ENCODE data around the gene CDC42BPA. TPM values are rescaled to one million over a fixed set of nuclear protein-coding genes. Genes with fewer than 3 reads are reported as not detected.

CDC42BPA gene
- total RNA-seq, 1 donor from 2014 or later = 40.3 TPM

- ATAC-seq (no peak), DNase-seq (no peak)
- no peaks in the 10 kb centered on the region for H3K36me3 ChIP-seq
- no peak for TF ChIP-seq CTCF (IDR thresholded peaks at IDR 0.05)
- no peaks in the 10 kb centered on the region for H3K9me3 ChIP-seq
- peaks cover 21% of the 10 kb centered on the region for H3K4me1 ChIP-seq
- intact Hi-C loops (cut with DNase I) = no loop called here
- no peak overlapping the region for H3K27ac ChIP-seq
- H3K27me3 ChIP-seq (ENCODE audit: low read depth) = no peaks in the 10 kb centered on the region
- no peak overlapping the region for H3K4me3 ChIP-seq
Observed at GRCh38 chr1:227273557-227273956, 44.7 kb downstream of the CDC42BPA start.

GRCh38 chr1:227272428-227272827 is 45.9 kb downstream of the CDC42BPA start:
- ATAC-seq (no peak), DNase-seq (no peak)
- TF ChIP-seq CTCF (IDR thresholded peaks at IDR 0.05) = no peak
- H3K9me3 ChIP-seq = no peaks in the 10 kb centered on the region
- peaks cover 25% of the 10 kb centered on the region for H3K4me1 ChIP-seq
- intact Hi-C loops (cut with DNase I) = no loop called here
- H3K27me3 ChIP-seq (ENCODE audit: low read depth) = no peaks in the 10 kb centered on the region
- H3K36me3 ChIP-seq = no peaks in the 10 kb centered on the region
- no peak overlapping the region for H3K27ac ChIP-seq
- no peak overlapping the region for H3K4me3 ChIP-seq

GRCh38 chr1:227270554-227270953 is 47.7 kb downstream of the CDC42BPA start:
- Histone ChIP-seq H3K4me1 (peaks cover 25% of the 10 kb centered on the region), H3K36me3 (no peaks in the 10 kb centered on the region), H3K4me3 (no peak overlapping the region), H3K9me3 (no peaks in the 10 kb centered on the region), H3K27ac (no peak overlapping the region), H3K27me3 (ENCODE audit: low read depth) (no peaks in the 10 kb centered on the region)
- ATAC-seq (no peak), DNase-seq (no peak)
- intact Hi-C loops (cut with DNase I) = no loop called here
- TF ChIP-seq CTCF (IDR thresholded peaks at IDR 0.05) = no peak

GRCh38 chr1:227268943-227269342 is 49.3 kb downstream of the CDC42BPA start:
- intact Hi-C loops (cut with DNase I) = no loop called here
- H3K4me1 ChIP-seq = peaks cover 25% of the 10 kb centered on the region
- no peaks in the 10 kb centered on the region for H3K27me3 ChIP-seq (ENCODE audit: low read depth)
- no peak overlapping the region for H3K27ac ChIP-seq
- TF ChIP-seq CTCF (IDR thresholded peaks at IDR 0.05) = no peak
- no peak overlapping the region for H3K4me3 ChIP-seq
- no peaks in the 10 kb centered on the region for H3K36me3 ChIP-seq
- no peaks in the 10 kb centered on the region for H3K9me3 ChIP-seq
- DNase-seq (no peak), ATAC-seq (no peak)

GRCh38 chr1:227265891-227266290 is 52.4 kb downstream of the CDC42BPA start:
- H3K27me3 ChIP-seq (ENCODE audit: low read depth) = no peaks in the 10 kb centered on the region
- DNase-seq (no peak), ATAC-seq (no peak)
- H3K9me3 ChIP-seq = no peaks in the 10 kb centered on the region
- H3K27ac ChIP-seq = no peak overlapping the region
- peaks cover 19% of the 10 kb centered on the region for H3K4me1 ChIP-seq
- H3K4me3 ChIP-seq = no peak overlapping the region
- no peak for TF ChIP-seq CTCF (IDR thresholded peaks at IDR 0.05)
- no peaks in the 10 kb centered on the region for H3K36me3 ChIP-seq
- intact Hi-C loops (cut with DNase I) = no loop called here

DNA sequence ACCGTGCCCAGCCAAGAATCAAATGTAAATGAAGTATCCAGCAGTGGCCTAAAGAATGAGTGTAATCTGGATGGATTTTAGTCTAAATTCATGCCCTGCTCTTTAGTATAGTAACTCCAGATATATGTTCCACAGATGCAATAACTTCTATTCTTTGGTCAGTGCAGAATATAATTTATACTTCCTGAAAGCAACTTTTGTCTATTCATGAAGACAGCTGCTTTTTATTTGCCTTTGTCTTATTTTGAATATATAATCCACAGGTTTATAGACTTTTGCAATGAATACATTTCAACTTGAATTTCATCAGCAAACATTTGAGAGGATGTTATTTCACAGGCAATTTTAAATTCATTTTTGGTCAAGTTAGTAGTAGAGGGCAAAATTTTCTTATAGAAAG is 54.4 kb downstream of the CDC42BPA start:
- Histone ChIP-seq H3K27ac (no peak overlapping the region), H3K36me3 (no peaks in the 10 kb centered on the region), H3K4me1 (peaks cover 7% of the 10 kb centered on the region), H3K9me3 (no peaks in the 10 kb centered on the region), H3K27me3 (ENCODE audit: low read depth) (no peaks in the 10 kb centered on the region), H3K4me3 (no peak overlapping the region)
- DNase-seq = no peak
- ATAC-seq = no peak
- TF ChIP-seq CTCF (IDR thresholded peaks at IDR 0.05) = no peak
- intact Hi-C loops (cut with DNase I) = no loop called here
